Sigmoid colon (tissue), 4 donors: ENCODE results near the gene GRIK1.

Source experiments
- CTCF ChIP-seq, 4 experiments: fragments of 450-650 bp in 3 of 4; fragments of 200-600 bp in 1 of 4; IDR thresholded peaks; one replicate each; pipeline ENCODE4 v1.5.1; 2016 to 2019; ENCODE audit warnings: antibody characterized with exemption in 4 of 4, mild to moderate bottlenecking in 3 of 4, moderate library complexity in 2 of 4
- EP300 ChIP-seq, 4 donors: sonication (generic); formaldehyde crosslinking; IDR thresholded peaks; one replicate each; pipeline ENCODE4 v1.6.1; 2017; ENCODE audit warnings: antibody characterized with exemption in 4 of 4
- POLR2A ChIP-seq, 2 donors: fragments of 450-650 bp; IDR thresholded peaks; one replicate each; pipeline ENCODE4 v1.6.1; 2016; ENCODE audit warnings: antibody characterized with exemption in 2 of 2, mild to moderate bottlenecking in 2 of 2, moderate library complexity in 2 of 2

GRCh38 chr21:29511096-29511495 lies 428.7 kb downstream of the GRIK1 start:
- no peak for TF ChIP-seq CTCF (IDR thresholded peaks at IDR 0.05)
- no peak for TF ChIP-seq POLR2A (IDR thresholded peaks at IDR 0.05)
- TF ChIP-seq EP300 (IDR thresholded peaks at IDR 0.05), result no peak
